KMS-11 (cell line): ENCODE results near the gene MYH7B.

ENCODE experiments used
- H2AFZ ChIP-seq: fragments of 200-600 bp; sonication (generic); 2 replicates; pipeline ENCODE4 v1.6.1; 2016; ENCODE audit warnings: antibody characterized with exemption, mixed run types, low read depth
- H3K27ac ChIP-seq: fragments of 200-600 bp; sonication (generic); 2 replicates; pipeline ENCODE4 v1.6.1; 2016; ENCODE audit warnings: mild to moderate bottlenecking, mixed run types
- H3K27me3 ChIP-seq: fragments of 200-600 bp; sonication (generic); 2 replicates; pipeline ENCODE4 v1.6.1; 2017; ENCODE audit warnings: mild to moderate bottlenecking, low read depth, mixed run types, moderate library complexity; ENCODE audit not compliant: insufficient read depth
- H3K36me3 ChIP-seq: fragments of 200-600 bp; sonication (generic); 2 replicates; pipeline ENCODE4 v1.6.1; 2017; ENCODE audit warnings: mild to moderate bottlenecking, mixed run types; ENCODE audit not compliant: insufficient read depth
- H3K4me1 ChIP-seq: fragments of 200-600 bp; sonication (generic); 2 replicates; pipeline ENCODE4 v1.6.1; 2016; ENCODE audit warnings: mild to moderate bottlenecking, low read depth, mixed run types; ENCODE audit not compliant: poor library complexity, severe bottlenecking
- H3K4me2 ChIP-seq: fragments of 200-600 bp; sonication (generic); 2 replicates; pipeline ENCODE4 v1.7.0; 2016; ENCODE audit warnings: mild to moderate bottlenecking, mixed run types
- H3K4me3 ChIP-seq: fragments of 200-600 bp; sonication (generic); IDR thresholded peaks from 2 replicates; pipeline ENCODE4 v1.6.1; 2017; ENCODE audit warnings: low read depth, low read length, mixed read lengths; ENCODE audit not compliant: insufficient read depth
- H3K79me2 ChIP-seq: fragments of 200-600 bp; sonication (generic); 2 replicates; pipeline ENCODE4 v1.6.1; 2016; ENCODE audit warnings: low read depth, mixed run types; ENCODE audit not compliant: insufficient read depth
- H3K9ac ChIP-seq: fragments of 200-600 bp; sonication (generic); 2 replicates; pipeline ENCODE4 v1.6.1; 2016; ENCODE audit warnings: mild to moderate bottlenecking, mixed run types
- H4K20me1 ChIP-seq: fragments of 200-600 bp; sonication (generic); 2 replicates; pipeline ENCODE4 v1.6.1; 2016; ENCODE audit warnings: mild to moderate bottlenecking, mixed run types; ENCODE audit not compliant: insufficient read depth
- TF ChIP-seq, protein P1 (sequence below): fragments of 200-600 bp; sonication (generic); conservative IDR thresholded peaks from 2 replicates; pipeline ENCODE4 v1.6.1; 2017; ENCODE audit warnings: low read depth, mild to moderate bottlenecking, antibody characterized with exemption, low read length, moderate library complexity, mixed read lengths

The MYH7B gene

DNA sequence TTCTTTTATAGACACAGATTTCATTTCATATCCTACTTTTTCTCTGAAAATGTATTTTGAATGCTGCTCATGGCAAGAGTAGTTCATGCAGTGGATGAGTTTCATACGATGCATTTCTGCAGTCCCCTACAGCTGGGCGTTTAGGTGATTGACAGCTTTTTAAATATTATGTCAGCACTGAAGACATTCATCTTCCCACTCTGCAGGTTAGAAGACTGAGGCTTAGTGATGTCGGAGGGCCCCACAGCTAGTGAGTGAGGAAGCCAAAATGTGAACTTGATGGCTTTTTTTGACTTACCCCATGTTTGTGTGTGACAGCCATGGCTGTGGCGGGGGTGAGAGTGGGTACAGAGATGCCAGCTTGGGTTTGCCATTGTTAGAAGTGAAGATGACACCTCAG is 33.5 kb downstream of the MYH7B start:
- TF ChIP-seq, protein P1, sequence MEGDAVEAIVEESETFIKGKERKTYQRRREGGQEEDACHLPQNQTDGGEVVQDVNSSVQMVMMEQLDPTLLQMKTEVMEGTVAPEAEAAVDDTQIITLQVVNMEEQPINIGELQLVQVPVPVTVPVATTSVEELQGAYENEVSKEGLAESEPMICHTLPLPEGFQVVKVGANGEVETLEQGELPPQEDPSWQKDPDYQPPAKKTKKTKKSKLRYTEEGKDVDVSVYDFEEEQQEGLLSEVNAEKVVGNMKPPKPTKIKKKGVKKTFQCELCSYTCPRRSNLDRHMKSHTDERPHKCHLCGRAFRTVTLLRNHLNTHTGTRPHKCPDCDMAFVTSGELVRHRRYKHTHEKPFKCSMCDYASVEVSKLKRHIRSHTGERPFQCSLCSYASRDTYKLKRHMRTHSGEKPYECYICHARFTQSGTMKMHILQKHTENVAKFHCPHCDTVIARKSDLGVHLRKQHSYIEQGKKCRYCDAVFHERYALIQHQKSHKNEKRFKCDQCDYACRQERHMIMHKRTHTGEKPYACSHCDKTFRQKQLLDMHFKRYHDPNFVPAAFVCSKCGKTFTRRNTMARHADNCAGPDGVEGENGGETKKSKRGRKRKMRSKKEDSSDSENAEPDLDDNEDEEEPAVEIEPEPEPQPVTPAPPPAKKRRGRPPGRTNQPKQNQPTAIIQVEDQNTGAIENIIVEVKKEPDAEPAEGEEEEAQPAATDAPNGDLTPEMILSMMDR: no peak

DNA sequence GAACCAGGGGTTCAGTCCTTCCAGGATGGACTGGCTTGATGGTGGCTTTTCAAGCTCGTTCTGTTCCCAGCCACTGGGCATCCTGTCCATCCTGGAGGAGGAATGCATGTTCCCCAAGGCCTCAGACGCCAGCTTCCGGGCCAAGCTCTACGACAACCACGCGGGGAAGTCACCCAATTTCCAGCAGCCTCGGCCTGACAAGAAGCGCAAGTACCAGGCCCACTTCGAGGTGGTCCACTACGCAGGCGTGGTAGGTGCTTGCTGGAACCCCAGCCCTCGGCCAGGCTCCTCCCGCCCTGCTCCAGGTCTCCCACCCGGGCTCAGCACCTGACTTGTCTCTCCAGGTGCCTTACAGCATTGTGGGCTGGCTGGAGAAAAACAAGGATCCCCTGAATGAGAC is 34.0 kb downstream of the MYH7B start:
- Histone ChIP-seq H3K4me3 (no peak overlapping the region), H3K4me1 (no peaks in the 10 kb centered on the region), H3K36me3 (no peaks in the 10 kb centered on the region), H3K4me2 (no peak overlapping the region), H2AFZ (no peak overlapping the region), H3K79me2 (no peaks in the 10 kb centered on the region), H3K27ac (no peak overlapping the region), H3K9ac (no peak overlapping the region), H3K27me3 (no peaks in the 10 kb centered on the region), H4K20me1 (no peaks in the 10 kb centered on the region)
- TF ChIP-seq, protein P1: no peak

More for the DNA sequence above, 33.5 kb downstream of the MYH7B start:
- Histone ChIP-seq H3K79me2 (no peaks in the 10 kb centered on the region), H3K4me1 (no peaks in the 10 kb centered on the region), H2AFZ (no peak overlapping the region), H3K27me3 (0 out of 2 replicates have a peak, but pooled peaks cover under 1% of the 10 kb centered on the region), H3K27ac (no peak overlapping the region), H4K20me1 (no peaks in the 10 kb centered on the region), H3K4me2 (no peak overlapping the region), H3K4me3 (no peak overlapping the region), H3K36me3 (no peaks in the 10 kb centered on the region), H3K9ac (no peak overlapping the region)

DNA sequence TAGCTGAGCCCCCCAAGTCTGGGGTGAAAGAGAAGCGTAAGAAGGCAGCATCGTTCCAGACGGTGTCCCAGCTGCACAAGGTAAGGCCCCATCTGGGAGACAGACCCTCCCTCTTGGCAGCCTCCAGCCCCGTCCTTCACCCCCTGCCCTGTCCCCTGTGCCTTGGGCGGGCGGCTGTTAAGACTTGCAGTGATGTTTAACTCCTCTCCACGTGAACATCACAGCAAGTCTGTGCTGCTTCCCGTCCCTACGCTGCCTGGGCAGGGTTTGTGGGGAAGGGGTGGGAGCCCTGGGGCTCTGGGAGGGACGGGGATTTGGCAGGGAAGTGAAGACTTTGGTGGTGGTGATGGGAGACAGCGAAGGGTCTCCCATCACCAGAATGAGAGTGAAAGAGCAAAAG is 34.6 kb downstream of the MYH7B start:
- TF ChIP-seq, protein P1: no peak
- no peaks in the 10 kb centered on the region for H3K36me3 ChIP-seq
- no peaks in the 10 kb centered on the region for H3K79me2 ChIP-seq
- H4K20me1 ChIP-seq: no peaks in the 10 kb centered on the region
- no peaks in the 10 kb centered on the region for H3K27me3 ChIP-seq
- no peaks in the 10 kb centered on the region for H3K4me1 ChIP-seq
- no peak overlapping the region for H3K4me3 ChIP-seq
- no peak overlapping the region for H3K9ac ChIP-seq
- H2AFZ ChIP-seq: no peak overlapping the region
- no peak overlapping the region for H3K27ac ChIP-seq
- no peak overlapping the region for H3K4me2 ChIP-seq

DNA sequence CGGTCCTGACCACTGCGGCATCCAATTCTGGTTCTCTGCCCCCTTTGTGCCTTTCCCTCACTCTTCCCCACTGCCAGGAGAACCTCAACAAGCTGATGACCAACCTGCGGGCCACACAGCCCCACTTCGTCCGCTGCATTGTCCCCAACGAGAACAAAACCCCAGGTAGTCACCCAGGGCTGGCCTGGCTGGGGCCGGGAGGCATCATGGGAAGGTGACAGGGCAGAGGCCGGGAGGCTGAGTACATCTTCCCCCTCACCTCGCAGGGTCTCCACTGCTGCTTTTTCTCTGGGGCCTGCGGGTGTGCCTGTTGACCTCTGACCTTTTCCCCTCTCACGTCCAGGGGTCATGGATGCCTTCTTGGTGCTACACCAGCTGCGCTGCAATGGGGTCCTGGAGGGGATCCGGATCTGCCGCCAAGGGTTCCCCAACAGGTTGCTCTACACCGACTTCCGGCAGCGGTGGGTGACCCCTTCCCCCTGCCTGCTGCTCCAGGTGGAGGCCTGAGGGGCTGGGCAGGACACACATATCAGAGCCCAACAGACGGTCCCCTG is 35.1 kb downstream of the MYH7B start:
- no peaks in the 10 kb centered on the region for H4K20me1 ChIP-seq
- no peak overlapping the region for H2AFZ ChIP-seq
- no peaks in the 10 kb centered on the region for H3K36me3 ChIP-seq
- TF ChIP-seq, protein P1: no peak
- no peaks in the 10 kb centered on the region for H3K79me2 ChIP-seq
- no peak overlapping the region for H3K9ac ChIP-seq
- no peak overlapping the region for H3K27ac ChIP-seq
- no peak overlapping the region for H3K4me2 ChIP-seq
- H3K4me1 ChIP-seq: no peaks in the 10 kb centered on the region
- no peaks in the 10 kb centered on the region for H3K27me3 ChIP-seq
- no peak overlapping the region for H3K4me3 ChIP-seq
